H9 (cell line): Measurements from ENCODE around the gene AIFM2. TPM values are rescaled to one million over a fixed set of nuclear protein-coding genes. Genes with fewer than 3 reads are reported as not detected.

Source experiments
- DNase-seq: peaks from one replicate; pipeline ENCODE4 v3.0.0-alpha.2; 2017
- H2AFZ ChIP-seq: one replicate; pipeline ENCODE4 v1.6.1; 2013; ENCODE audit warnings: mild to moderate bottlenecking, low read length, control low read depth, moderate library complexity
- H2AK5ac ChIP-seq: 2 replicates; pipeline ENCODE4 v1.6.1; 2013; ENCODE audit warnings: low read length, control low read depth, mixed read lengths; ENCODE audit not compliant: insufficient read length
- H2BK120ac ChIP-seq: one replicate; pipeline ENCODE4 v1.6.1; 2013; ENCODE audit warnings: low read depth, mild to moderate bottlenecking, low read length, control low read depth, inconsistent platforms; ENCODE audit not compliant: poor library complexity, severe bottlenecking
- H2BK12ac ChIP-seq: 2 replicates; pipeline ENCODE4 v1.6.1; 2013; ENCODE audit warnings: low read length, control low read depth, mixed read lengths, low read depth; ENCODE audit not compliant: insufficient read length
- H2BK15ac ChIP-seq: 2 replicates; pipeline ENCODE4 v1.6.1; 2013; ENCODE audit warnings: low read depth, low read length, control low read depth
- H2BK20ac ChIP-seq: one replicate; pipeline ENCODE4 v1.6.1; 2013; ENCODE audit warnings: low read depth, mild to moderate bottlenecking, low read length, control low read depth, inconsistent platforms; ENCODE audit not compliant: poor library complexity, severe bottlenecking
- H2BK5ac ChIP-seq: 2 replicates; pipeline ENCODE4 v1.6.1; 2013; ENCODE audit warnings: low read length, control low read depth, mixed read lengths; ENCODE audit not compliant: insufficient read length
- H3K14ac ChIP-seq: 2 replicates; pipeline ENCODE4 v1.6.1; 2013; ENCODE audit warnings: low read length, control low read depth; ENCODE audit not compliant: insufficient read depth
- H3K18ac ChIP-seq: 2 replicates; pipeline ENCODE4 v1.6.1; 2013; ENCODE audit warnings: low read depth, mild to moderate bottlenecking, mixed read lengths, low read length, control low read depth; ENCODE audit not compliant: insufficient read length
- H3K23ac ChIP-seq: 2 replicates; pipeline ENCODE4 v1.6.1; 2013; ENCODE audit warnings: low read length, control low read depth, mixed read lengths, low read depth; ENCODE audit not compliant: insufficient read length
- H3K23me2 ChIP-seq: 2 replicates; pipeline ENCODE4 v1.6.1; 2013; ENCODE audit warnings: low read depth, mild to moderate bottlenecking, mixed read lengths, low read length, control low read depth; ENCODE audit not compliant: insufficient read length, poor library complexity, severe bottlenecking
- H3K27ac ChIP-seq: 2 replicates; pipeline ENCODE4 v1.5.1; 2013; ENCODE audit warnings: low read length, control low read depth, mixed read lengths, low read depth; ENCODE audit not compliant: insufficient read length
- H3K27me3 ChIP-seq: 2 replicates; pipeline ENCODE4 v1.6.1; 2013; ENCODE audit warnings: low read length, control low read depth, inconsistent platforms; ENCODE audit not compliant: insufficient read depth
- H3K4ac ChIP-seq: 2 replicates; pipeline ENCODE4 v1.6.1; 2013; ENCODE audit warnings: low read depth, mild to moderate bottlenecking, control low read depth, inconsistent platforms, low read length, moderate library complexity
- H3K4me1 ChIP-seq: 2 replicates; pipeline ENCODE4 v1.6.1; 2013; ENCODE audit warnings: low read length, control low read depth, inconsistent platforms; ENCODE audit not compliant: insufficient read depth
- H3K4me2 ChIP-seq: 2 replicates; pipeline ENCODE4 v1.6.1; 2013; ENCODE audit warnings: low read length, control low read depth, mixed read lengths; ENCODE audit not compliant: insufficient read length, insufficient read depth
- H3K56ac ChIP-seq: 2 replicates; pipeline ENCODE4 v1.6.1; 2013; ENCODE audit warnings: low read depth, mild to moderate bottlenecking, mixed read lengths, low read length, control low read depth; ENCODE audit not compliant: insufficient read length
- H3K79me1 ChIP-seq: 2 replicates; pipeline ENCODE4 v1.6.1; 2013; ENCODE audit warnings: low read depth, mild to moderate bottlenecking, moderate library complexity, low read length, control low read depth, inconsistent platforms; ENCODE audit not compliant: insufficient read depth, poor library complexity, severe bottlenecking
- H3K79me2 ChIP-seq: 2 replicates; pipeline ENCODE4 v1.6.1; 2013; ENCODE audit warnings: low read length, control low read depth, inconsistent platforms; ENCODE audit not compliant: insufficient read depth
- H3K9ac ChIP-seq: 2 replicates; pipeline ENCODE4 v1.6.1; 2013; ENCODE audit warnings: low read length, control low read depth, mixed read lengths; ENCODE audit not compliant: insufficient read length; ENCODE audit errors: extremely low read depth
- H3K9me3 ChIP-seq: one replicate; pipeline ENCODE4 v1.6.1; 2013; ENCODE audit warnings: low read depth, low read length, inconsistent platforms; ENCODE audit not compliant: control insufficient read depth
- H3T11ph ChIP-seq: one replicate; pipeline ENCODE4 v1.6.1; 2013; ENCODE audit warnings: mild to moderate bottlenecking, low read length, control low read depth, inconsistent platforms
- H4K20me1 ChIP-seq: one replicate; pipeline ENCODE4 v1.6.1; 2013; ENCODE audit not compliant: control insufficient read depth, insufficient read length, insufficient read depth
- H4K5ac ChIP-seq: 2 replicates; pipeline ENCODE4 v1.6.1; 2013; ENCODE audit warnings: low read depth, mild to moderate bottlenecking, mixed read lengths, low read length, control low read depth; ENCODE audit not compliant: insufficient read length
- H4K8ac ChIP-seq: replicated peaks from 2 replicates; pipeline ENCODE4 v1.6.1; 2013; ENCODE audit warnings: low read length, control low read depth, mixed read lengths, low read depth; ENCODE audit not compliant: insufficient read length
- H4K91ac ChIP-seq: 2 replicates; pipeline ENCODE4 v1.6.1; 2013; ENCODE audit warnings: low read depth, mild to moderate bottlenecking, moderate library complexity, mixed read lengths, low read length, control low read depth; ENCODE audit not compliant: insufficient read length
- H3K27ac Mint-ChIP-seq, 3 experiments: 2 replicates in 2 of 3; 3 replicates in 1 of 3; pipeline ENCODE4 v1.8.0; 2020 to 2021; ENCODE audit warnings: mixed read lengths in 3 of 3, mild to moderate bottlenecking in 1 of 3, moderate library complexity in 1 of 3
- H3K27me3 Mint-ChIP-seq: 2 replicates; pipeline ENCODE4 v1.8.0; 2021; ENCODE audit warnings: low read depth, mild to moderate bottlenecking, moderate library complexity, mixed read lengths
- H3K36me3 Mint-ChIP-seq, 3 experiments: 2 replicates in 2 of 3; 3 replicates in 1 of 3; pipeline ENCODE4 v1.8.0; 2020 to 2021; ENCODE audit warnings: low read depth in 3 of 3, mixed read lengths in 3 of 3; ENCODE audit not compliant: insufficient read depth in 1 of 3
- H3K4me1 Mint-ChIP-seq, 2 experiments: 2 replicates each; pipeline ENCODE4 v1.8.0; 2020; ENCODE audit warnings: mixed read lengths in 2 of 2
- H3K4me3 Mint-ChIP-seq, 2 experiments: 2 replicates in 1 of 2; 3 replicates in 1 of 2; pipeline ENCODE4 v1.8.0; 2020 to 2021; ENCODE audit warnings: mild to moderate bottlenecking in 2 of 2, mixed read lengths in 2 of 2, moderate library complexity in 1 of 2
- H3K9me3 Mint-ChIP-seq, 2 experiments: 2 replicates in 1 of 2; 3 replicates in 1 of 2; pipeline ENCODE4 v1.8.0; 2020; ENCODE audit warnings: mild to moderate bottlenecking in 2 of 2, mixed read lengths in 2 of 2, moderate library complexity in 1 of 2
- CTCF ChIP-seq: fragments of 200-600 bp; sonication (generic); conservative IDR thresholded peaks from 3 replicates; pipeline ENCODE4 v1.8.0; 2021; ENCODE audit warnings: antibody characterized with exemption, mild to moderate bottlenecking
- WGBS: extraction: QIAGEN DNeasy Blood & Tissue Kit; methylation state at CpG from one replicate; pipeline ENCODE4 v1.1.7; 2013; ENCODE audit warnings: missing lambda C conversion rate, low lambda C conversion rate, mixed read lengths; ENCODE audit not compliant: insufficient read length; ENCODE audit errors: extremely low coverage; 5-methylcytosine and 5-hydroxymethylcytosine counted together
- total RNA-seq: library from RNA; stranded (reverse); gene quantifications from 2 replicates; pipeline ENCODE4 v1.2.1, GENCODE V29; 2021

Gene AIFM2
- total RNA-seq, 1 experiment from 2014 or later, result 5.3 TPM

- Histone ChIP-seq H4K20me1 (no peaks in the 10 kb centered on the region), H2BK15ac (no peak overlapping the region), H3K79me1 (no peaks in the 10 kb centered on the region), H3K4me2 (no peak overlapping the region), H4K8ac (no peak overlapping the region), H3K23ac (no peak overlapping the region), H3K18ac (no peak overlapping the region), H3K27me3 (no peaks in the 10 kb centered on the region), H4K91ac (no peak overlapping the region), H3K56ac (no peak overlapping the region), H3K9me3 (no peaks in the 10 kb centered on the region), H2BK120ac (no peak overlapping the region), H2AK5ac (no peak overlapping the region), H3K4ac (no peak overlapping the region), H2BK12ac (no peak overlapping the region), H3T11ph (no peak overlapping the region), H2BK20ac (no peak overlapping the region), H3K14ac (no peak overlapping the region), H3K4me1 (no peaks in the 10 kb centered on the region), H2AFZ (no peak overlapping the region), H3K27ac (no peak overlapping the region), H3K9ac (no peak overlapping the region), H4K5ac (no peak overlapping the region), H3K23me2 (no peaks in the 10 kb centered on the region), H3K79me2 (no peaks in the 10 kb centered on the region), H2BK5ac (no peak overlapping the region)
- no peak for DNase-seq
- no peak for TF ChIP-seq CTCF
- Mint-ChIP-seq H3K27me3 (peaks cover 7% of the 10 kb centered on the region), H3K4me3 (no peak overlapping the region), H3K4me1 (no peaks in the 10 kb centered on the region), H3K9me3 (peaks cover 6 to 9% of the 10 kb centered on the region in 2 experiments; a peak in 3 of 5 replicates), H3K36me3 (no peaks in the 10 kb centered on the region; a peak in 1 of 7 replicates), H3K27ac (no peak overlapping the region)
- WGBS, result no CpG with 5 or more reads among the region's 6 CpGs
These were observed 43.8 kb upstream of the AIFM2 start for GRCh38 chr10:70176441-70176840.
